Astrocyte (in vitro differentiated cells and primary cell): ENCODE results near the gene MIGA1. TPM values are rescaled to one million over a fixed set of nuclear protein-coding genes. Genes with fewer than 3 reads are reported as not detected.
A peak's percentile ranks its signal among the peaks of the same experiment; 100 is the strongest.

ENCODE experiments used
- DNase-seq: peaks from one replicate; pipeline ENCODE4 v3.0.0-alpha.2; 2010; ENCODE audit warnings: low read depth
- FAIRE-seq: peaks from 2 replicates; lab custom pipeline; 2011; peaks lifted over from hg19 to GRCh38; lab: Jason Lieb, UNC
- H2AFZ ChIP-seq: 2 replicates; pipeline ENCODE4 v1.6.0; 2012; ENCODE audit warnings: low read depth, low read length, inconsistent platforms
- H3K27ac ChIP-seq: 2 replicates; pipeline ENCODE4 v1.5.1; 2011; ENCODE audit warnings: low read depth, low read length, inconsistent platforms
- H3K27me3 ChIP-seq: 2 replicates; pipeline ENCODE4 v1.6.0; 2011; ENCODE audit warnings: low read length, inconsistent platforms; ENCODE audit not compliant: insufficient read depth
- H3K36me3 ChIP-seq: 2 replicates; pipeline ENCODE4 v1.5.1; 2011; ENCODE audit warnings: low read length, inconsistent platforms; ENCODE audit not compliant: insufficient read depth
- H3K4me1 ChIP-seq: 2 replicates; pipeline ENCODE4 v1.5.1; 2011; ENCODE audit warnings: low read length, inconsistent platforms; ENCODE audit not compliant: insufficient read depth
- H3K4me2 ChIP-seq: 2 replicates; pipeline ENCODE4 v1.6.0; 2012; ENCODE audit warnings: low read length, inconsistent platforms
- H3K4me3 ChIP-seq: 2 replicates; pipeline ENCODE4 v1.5.1; 2011; ENCODE audit warnings: low read depth, mild to moderate bottlenecking, low read length, inconsistent platforms; ENCODE audit not compliant: insufficient read depth
- H3K79me2 ChIP-seq: 2 replicates; pipeline ENCODE4 v1.6.0; 2012; ENCODE audit warnings: mild to moderate bottlenecking, low read length, inconsistent platforms; ENCODE audit not compliant: insufficient read depth
- H3K9ac ChIP-seq: 2 replicates; pipeline ENCODE4 v1.6.0; 2012; ENCODE audit warnings: mild to moderate bottlenecking, low read length, inconsistent platforms
- H3K9me3 ChIP-seq: 2 replicates; pipeline ENCODE4 v1.5.1; 2012; ENCODE audit warnings: low read depth, mild to moderate bottlenecking, low read length, inconsistent platforms; ENCODE audit not compliant: insufficient read depth
- H4K20me1 ChIP-seq: 2 replicates; pipeline ENCODE4 v1.6.0; 2012; ENCODE audit warnings: low read length, inconsistent platforms; ENCODE audit not compliant: insufficient read depth
- H3K27ac Mint-ChIP-seq: one replicate; pipeline ENCODE4 v1.8.0; 2021; ENCODE audit warnings: mild to moderate bottlenecking, mixed read lengths; ENCODE audit not compliant: unreplicated experiment
- H3K27me3 Mint-ChIP-seq: one replicate; pipeline ENCODE4 v1.8.0; 2021; ENCODE audit warnings: low read depth, mixed read lengths; ENCODE audit not compliant: unreplicated experiment
- H3K36me3 Mint-ChIP-seq: one replicate; pipeline ENCODE4 v1.8.0; 2021; ENCODE audit warnings: low read depth, mixed read lengths; ENCODE audit not compliant: unreplicated experiment
- H3K4me1 Mint-ChIP-seq: one replicate; pipeline ENCODE4 v1.8.0; 2021; ENCODE audit warnings: low read depth, mixed read lengths; ENCODE audit not compliant: unreplicated experiment
- H3K4me3 Mint-ChIP-seq: one replicate; pipeline ENCODE4 v1.8.0; 2021; ENCODE audit warnings: mild to moderate bottlenecking, moderate library complexity, mixed read lengths; ENCODE audit not compliant: unreplicated experiment
- H3K9me3 Mint-ChIP-seq: one replicate; pipeline ENCODE4 v1.8.0; 2021; ENCODE audit warnings: mild to moderate bottlenecking, mixed read lengths; ENCODE audit not compliant: unreplicated experiment
- EZH2 ChIP-seq: IDR thresholded peaks from 2 replicates; pipeline ENCODE4 v1.6.1; 2012; ENCODE audit warnings: mild to moderate bottlenecking, low read length, inconsistent platforms; ENCODE audit not compliant: insufficient read depth
- total RNA-seq: library from RNA; stranded (reverse); gene quantifications from 2 replicates; pipeline ENCODE4 v1.2.1, GENCODE V29; 2021
- TF ChIP-seq, protein P1 (sequence below): IDR thresholded peaks from 2 replicates; pipeline ENCODE4 v1.5.1; 2011; ENCODE audit warnings: low read depth, mild to moderate bottlenecking, inconsistent platforms, low read length, moderate library complexity; ENCODE audit not compliant: insufficient read depth

MIGA1 gene
- total RNA-seq, 1 donor from 2014 or later, result 17.7 TPM

DNA sequence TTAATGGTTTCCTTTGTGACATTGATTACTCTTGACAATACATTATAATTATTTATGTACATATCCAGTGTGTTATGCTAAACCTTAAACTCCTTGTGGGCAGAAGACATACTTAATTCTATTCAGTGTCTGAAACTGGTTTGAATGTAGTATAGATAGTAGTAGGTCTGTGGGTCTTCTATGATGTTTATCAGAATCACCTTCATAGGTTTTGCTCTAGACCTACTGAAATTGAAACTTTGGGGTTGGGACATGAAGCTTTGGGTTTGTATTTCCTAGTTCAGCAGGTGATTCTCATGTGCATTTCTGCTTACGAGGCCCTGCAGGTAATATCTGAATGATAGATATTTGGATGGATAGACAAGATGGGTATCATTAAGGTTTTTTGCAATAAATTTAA is 48.6 kb downstream of the MIGA1 start:
- peaks cover 24% of the 10 kb centered on the region for H3K4me1 Mint-ChIP-seq
- no peaks in the 10 kb centered on the region for H3K27me3 ChIP-seq
- no peak overlapping the region for H3K4me3 Mint-ChIP-seq
- H3K27me3 Mint-ChIP-seq, result no peaks in the 10 kb centered on the region
- no peak overlapping the region for H3K4me2 ChIP-seq
- peaks cover 5% of the 10 kb centered on the region for H3K36me3 Mint-ChIP-seq
- H3K9ac ChIP-seq, result no peak overlapping the region
- peaks cover 28% of the 10 kb centered on the region for H3K4me1 ChIP-seq
- TF ChIP-seq EZH2, result no peak
- TF ChIP-seq, protein P1, sequence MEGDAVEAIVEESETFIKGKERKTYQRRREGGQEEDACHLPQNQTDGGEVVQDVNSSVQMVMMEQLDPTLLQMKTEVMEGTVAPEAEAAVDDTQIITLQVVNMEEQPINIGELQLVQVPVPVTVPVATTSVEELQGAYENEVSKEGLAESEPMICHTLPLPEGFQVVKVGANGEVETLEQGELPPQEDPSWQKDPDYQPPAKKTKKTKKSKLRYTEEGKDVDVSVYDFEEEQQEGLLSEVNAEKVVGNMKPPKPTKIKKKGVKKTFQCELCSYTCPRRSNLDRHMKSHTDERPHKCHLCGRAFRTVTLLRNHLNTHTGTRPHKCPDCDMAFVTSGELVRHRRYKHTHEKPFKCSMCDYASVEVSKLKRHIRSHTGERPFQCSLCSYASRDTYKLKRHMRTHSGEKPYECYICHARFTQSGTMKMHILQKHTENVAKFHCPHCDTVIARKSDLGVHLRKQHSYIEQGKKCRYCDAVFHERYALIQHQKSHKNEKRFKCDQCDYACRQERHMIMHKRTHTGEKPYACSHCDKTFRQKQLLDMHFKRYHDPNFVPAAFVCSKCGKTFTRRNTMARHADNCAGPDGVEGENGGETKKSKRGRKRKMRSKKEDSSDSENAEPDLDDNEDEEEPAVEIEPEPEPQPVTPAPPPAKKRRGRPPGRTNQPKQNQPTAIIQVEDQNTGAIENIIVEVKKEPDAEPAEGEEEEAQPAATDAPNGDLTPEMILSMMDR, result no peak
- no peaks in the 10 kb centered on the region for H3K36me3 ChIP-seq
- no peak overlapping the region for H3K27ac Mint-ChIP-seq
- no peak overlapping the region for H2AFZ ChIP-seq
- FAIRE-seq (no peak), DNase-seq (no peak)
- no peak overlapping the region for H3K4me3 ChIP-seq
- no peaks in the 10 kb centered on the region for H4K20me1 ChIP-seq
- H3K9me3 ChIP-seq, result no peaks in the 10 kb centered on the region
- no peak overlapping the region for H3K27ac ChIP-seq
- H3K9me3 Mint-ChIP-seq, result no peaks in the 10 kb centered on the region
- no peaks in the 10 kb centered on the region for H3K79me2 ChIP-seq

DNA sequence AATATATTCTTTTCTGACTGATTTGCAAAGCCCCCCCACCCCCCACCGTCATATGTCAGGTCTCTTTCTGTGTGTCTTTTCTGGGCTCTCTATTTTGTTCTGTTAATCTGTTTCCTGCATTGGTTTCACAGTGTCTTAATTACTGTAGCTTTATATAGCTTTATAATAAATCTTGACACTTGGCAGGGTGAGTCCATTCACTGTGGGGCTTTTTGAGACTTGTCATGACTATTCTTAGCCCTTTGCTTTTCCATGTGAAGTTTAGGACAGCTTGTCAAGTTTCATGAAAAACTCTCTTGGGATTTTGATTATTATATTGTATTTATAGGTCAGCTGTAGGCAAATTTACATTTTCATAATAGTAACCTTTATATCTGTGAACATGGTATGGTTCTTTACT is 50.4 kb downstream of the MIGA1 start:
- H3K4me1 Mint-ChIP-seq, result peaks cover 17% of the 10 kb centered on the region
- H3K4me3 Mint-ChIP-seq, result no peak overlapping the region
- no peaks in the 10 kb centered on the region for H3K9me3 Mint-ChIP-seq
- no peak overlapping the region for H3K27ac ChIP-seq
- no peak overlapping the region for H3K27ac Mint-ChIP-seq
- H3K79me2 ChIP-seq, result no peaks in the 10 kb centered on the region
- no peak overlapping the region for H3K4me2 ChIP-seq
- no peak overlapping the region for H3K9ac ChIP-seq
- H3K27me3 Mint-ChIP-seq, result no peaks in the 10 kb centered on the region
- FAIRE-seq (no peak), DNase-seq (no peak)
- no peaks in the 10 kb centered on the region for H3K36me3 ChIP-seq
- H3K36me3 Mint-ChIP-seq, result peaks cover 3% of the 10 kb centered on the region
- H3K9me3 ChIP-seq, result no peaks in the 10 kb centered on the region
- TF ChIP-seq, protein P1, result no peak
- TF ChIP-seq EZH2, result no peak
- peaks cover 38% of the 10 kb centered on the region for H3K4me1 ChIP-seq
- no peaks in the 10 kb centered on the region for H3K27me3 ChIP-seq
- H2AFZ ChIP-seq, result no peak overlapping the region
- no peaks in the 10 kb centered on the region for H4K20me1 ChIP-seq
- no peak overlapping the region for H3K4me3 ChIP-seq

DNA sequence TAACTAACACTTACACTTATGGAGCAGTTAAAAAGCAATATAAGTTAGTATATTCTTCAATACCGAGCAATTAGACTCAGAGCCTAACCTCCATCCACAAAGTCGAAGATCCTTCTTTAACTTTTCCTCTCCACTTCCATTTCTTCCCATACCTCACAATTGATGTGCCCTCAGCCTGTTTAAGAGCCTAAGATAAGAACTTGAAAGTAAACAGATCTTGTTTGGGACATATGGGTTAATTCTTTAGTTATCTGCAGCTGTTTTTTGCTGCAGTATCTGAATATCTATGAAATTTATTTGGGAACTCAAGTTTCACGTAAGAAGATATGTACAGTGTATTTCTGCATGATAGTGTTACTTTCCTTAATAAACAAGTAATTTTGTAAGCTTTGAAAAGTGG is 51.5 kb downstream of the MIGA1 start:
- no peaks in the 10 kb centered on the region for H3K9me3 Mint-ChIP-seq
- H3K9ac ChIP-seq, result peak overlapping the region; percentile 48
- H3K36me3 ChIP-seq, result no peaks in the 10 kb centered on the region
- DNase-seq (no peak), FAIRE-seq (peak; percentile 37)
- H3K79me2 ChIP-seq, result no peaks in the 10 kb centered on the region
- H3K27ac Mint-ChIP-seq, result no peak overlapping the region
- no peaks in the 10 kb centered on the region for H3K27me3 Mint-ChIP-seq
- peak overlapping the region; percentile 93 for H3K27ac ChIP-seq
- no peaks in the 10 kb centered on the region for H3K9me3 ChIP-seq
- peaks cover 45% of the 10 kb centered on the region for H3K4me1 ChIP-seq
- no peaks in the 10 kb centered on the region for H3K27me3 ChIP-seq
- H4K20me1 ChIP-seq, result no peaks in the 10 kb centered on the region
- no peak overlapping the region for H3K4me2 ChIP-seq
- H3K4me3 Mint-ChIP-seq, result no peak overlapping the region
- H3K4me1 Mint-ChIP-seq, result peaks cover 17% of the 10 kb centered on the region
- TF ChIP-seq EZH2, result no peak
- TF ChIP-seq, protein P1, result no peak
- no peak overlapping the region for H2AFZ ChIP-seq
- H3K36me3 Mint-ChIP-seq, result peaks cover 3% of the 10 kb centered on the region
- H3K4me3 ChIP-seq, result no peak overlapping the region
